ENCODE results near the gene KRT23. TPM values are rescaled to one million over a fixed set of nuclear protein-coding genes. Genes with fewer than 3 reads are reported as not detected.

The KRT23 gene
- total RNA-seq, 1 donor from 2014 or later = not detected

- no peak for DNase-seq (ENCODE audit: extremely low read depth, low read depth, low spot score)
Measured at GRCh38 chr17:40912486-40913210, 24.8 kb downstream of the KRT23 start.

- DNase-seq (ENCODE audit: extremely low read depth, low read depth, low spot score) = no peak
Measured at GRCh38 chr17:40910441-40910841, 27.0 kb downstream of the KRT23 start.

GRCh38 chr17:40909755-40910154, 27.7 kb downstream of the KRT23 start:
- no peak for DNase-seq (ENCODE audit: extremely low read depth, low read depth, low spot score)

GRCh38 chr17:40909351-40909750, 28.1 kb downstream of the KRT23 start:
- peak; percentile 82 for DNase-seq (ENCODE audit: extremely low read depth, low read depth, low spot score)

GRCh38 chr17:40906613-40907012, 30.8 kb downstream of the KRT23 start:
- no peak for DNase-seq (ENCODE audit: extremely low read depth, low read depth, low spot score)

GRCh38 chr17:40905370-40905769, 32.1 kb downstream of the KRT23 start:
- DNase-seq (ENCODE audit: extremely low read depth, low read depth, low spot score) = no peak

GRCh38 chr17:40903129-40903847, 34.2 kb downstream of the KRT23 start:
- no peak for DNase-seq (ENCODE audit: extremely low read depth, low read depth, low spot score)

- DNase-seq (ENCODE audit: extremely low read depth, low read depth, low spot score) = no peak
Measured at GRCh38 chr17:40902498-40902897, 34.9 kb downstream of the KRT23 start.

- DNase-seq (ENCODE audit: extremely low read depth, low read depth, low spot score) = no peak
Measured at GRCh38 chr17:40901981-40902474, 35.4 kb downstream of the KRT23 start.

GRCh38 chr17:40900809-40901356, 36.6 kb downstream of the KRT23 start:
- no peak for DNase-seq (ENCODE audit: extremely low read depth, low read depth, low spot score)

GRCh38 chr17:40896916-40897455, 40.5 kb downstream of the KRT23 start:
- no peak for DNase-seq (ENCODE audit: extremely low read depth, low read depth, low spot score)

- no peak for DNase-seq (ENCODE audit: extremely low read depth, low read depth, low spot score)
Measured at GRCh38 chr17:40895106-40895730, 42.2 kb downstream of the KRT23 start.

- no peak for DNase-seq (ENCODE audit: extremely low read depth, low read depth, low spot score)
Measured at GRCh38 chr17:40888196-40888720, 49.2 kb downstream of the KRT23 start.

- no peak for DNase-seq (ENCODE audit: extremely low read depth, low read depth, low spot score)
Measured at GRCh38 chr17:40886090-40886489, 51.4 kb downstream of the KRT23 start.

GRCh38 chr17:40884708-40885512, 52.5 kb downstream of the KRT23 start, which contains the start of gene KRT20:
KRT20 (minus strand) TSS chr17:40885242; CDS start chr17:40885185, 57 bp downstream.
- DNase-seq (ENCODE audit: extremely low read depth, low read depth, low spot score) = no peak

- no peak for DNase-seq (ENCODE audit: extremely low read depth, low read depth, low spot score)
Measured at GRCh38 chr17:40883626-40884334, 53.7 kb downstream of the KRT23 start.

- no peak for DNase-seq (ENCODE audit: extremely low read depth, low read depth, low spot score)
Measured at GRCh38 chr17:40883031-40883430, 54.4 kb downstream of the KRT23 start.

GRCh38 chr17:40879026-40879425, 58.4 kb downstream of the KRT23 start:
- DNase-seq (ENCODE audit: extremely low read depth, low read depth, low spot score) = no peak

- no peak for DNase-seq (ENCODE audit: extremely low read depth, low read depth, low spot score)
Measured at GRCh38 chr17:40878044-40878443, 59.4 kb downstream of the KRT23 start.

Data from glomerular endothelial cell (primary cell).